ENCODE results near the gene BOK.

- TF ChIP-seq, protein P1, sequence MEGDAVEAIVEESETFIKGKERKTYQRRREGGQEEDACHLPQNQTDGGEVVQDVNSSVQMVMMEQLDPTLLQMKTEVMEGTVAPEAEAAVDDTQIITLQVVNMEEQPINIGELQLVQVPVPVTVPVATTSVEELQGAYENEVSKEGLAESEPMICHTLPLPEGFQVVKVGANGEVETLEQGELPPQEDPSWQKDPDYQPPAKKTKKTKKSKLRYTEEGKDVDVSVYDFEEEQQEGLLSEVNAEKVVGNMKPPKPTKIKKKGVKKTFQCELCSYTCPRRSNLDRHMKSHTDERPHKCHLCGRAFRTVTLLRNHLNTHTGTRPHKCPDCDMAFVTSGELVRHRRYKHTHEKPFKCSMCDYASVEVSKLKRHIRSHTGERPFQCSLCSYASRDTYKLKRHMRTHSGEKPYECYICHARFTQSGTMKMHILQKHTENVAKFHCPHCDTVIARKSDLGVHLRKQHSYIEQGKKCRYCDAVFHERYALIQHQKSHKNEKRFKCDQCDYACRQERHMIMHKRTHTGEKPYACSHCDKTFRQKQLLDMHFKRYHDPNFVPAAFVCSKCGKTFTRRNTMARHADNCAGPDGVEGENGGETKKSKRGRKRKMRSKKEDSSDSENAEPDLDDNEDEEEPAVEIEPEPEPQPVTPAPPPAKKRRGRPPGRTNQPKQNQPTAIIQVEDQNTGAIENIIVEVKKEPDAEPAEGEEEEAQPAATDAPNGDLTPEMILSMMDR (IDR thresholded peaks at IDR 0.05), result no peak
- TF ChIP-seq POLR2A (IDR thresholded peaks at IDR 0.05), result no peak
Observed at GRCh38 chr2:241561832-241562231, 3.3 kb downstream of the BOK start.
